Activated CD8-positive, alpha-beta T cell treated with anti-CD3 and anti-CD28 coated beads for 36 hours (primary cell): Measurements from ENCODE around the gene ME3. TPM values are rescaled to one million over a fixed set of nuclear protein-coding genes. Genes with fewer than 3 reads are reported as not detected.

ENCODE experiments used
- ATAC-seq: fragments of 200-7000 bp; cut with Tn5 transposase; one replicate; pipeline ENCODE4 v1.10.0; 2021; ENCODE audit warnings: mild to moderate bottlenecking, moderate library complexity
- CTCF ChIA-PET: fragments of 350-600 bp; sonication (Branson Sonifier 250); formaldehyde crosslinking; loops from one replicate; lab custom pipeline; 2021; ENCODE audit warnings: antibody characterized with exemption; lab: Charles Lee
- POLR2A ChIA-PET: fragments of 350-600 bp; sonication (Branson Sonifier 250); formaldehyde crosslinking; loops from one replicate; lab custom pipeline; 2021; ENCODE audit warnings: antibody characterized with exemption; lab: Charles Lee
- DNase-seq: peaks from one replicate; pipeline ENCODE4 v3.0.0-alpha.2; 2020
- H3K27ac Mint-ChIP-seq: one replicate; pipeline ENCODE4 v1.8.0; 2021; ENCODE audit warnings: mild to moderate bottlenecking, mixed read lengths
- H3K27me3 Mint-ChIP-seq: one replicate; pipeline ENCODE4 v1.8.0; 2021; ENCODE audit warnings: mixed read lengths
- H3K36me3 Mint-ChIP-seq: one replicate; pipeline ENCODE4 v1.8.0; 2021; ENCODE audit warnings: low read depth, mixed read lengths
- H3K4me1 Mint-ChIP-seq: one replicate; pipeline ENCODE4 v1.8.0; 2021; ENCODE audit warnings: low read depth, mixed read lengths
- H3K4me3 Mint-ChIP-seq: one replicate; pipeline ENCODE4 v1.8.0; 2021; ENCODE audit warnings: mild to moderate bottlenecking, moderate library complexity, mixed read lengths
- H3K9me3 Mint-ChIP-seq: one replicate; pipeline ENCODE4 v1.8.0; 2021; ENCODE audit warnings: mixed read lengths
- intact Hi-C: fragments of 100-400 bp; cut with micrococcal nuclease; formaldehyde crosslinking; loops from one replicate; pipeline ENCODE4 v1.10.0; 2022
- total RNA-seq, 2 experiments: library from RNA; stranded (reverse); gene quantifications; one replicate each; pipeline ENCODE4 v1.2.3, GENCODE V29; 2021
- TF ChIP-seq, protein P1 (sequence below): fragments of 200-600 bp; IDR thresholded peaks from one replicate; pipeline ENCODE4 v1.8.0; 2022; ENCODE audit warnings: antibody characterized with exemption, mild to moderate bottlenecking

Gene ME3
- total RNA-seq, 2 experiments from 2014 or later: 5.0 to 6.2 TPM

DNA sequence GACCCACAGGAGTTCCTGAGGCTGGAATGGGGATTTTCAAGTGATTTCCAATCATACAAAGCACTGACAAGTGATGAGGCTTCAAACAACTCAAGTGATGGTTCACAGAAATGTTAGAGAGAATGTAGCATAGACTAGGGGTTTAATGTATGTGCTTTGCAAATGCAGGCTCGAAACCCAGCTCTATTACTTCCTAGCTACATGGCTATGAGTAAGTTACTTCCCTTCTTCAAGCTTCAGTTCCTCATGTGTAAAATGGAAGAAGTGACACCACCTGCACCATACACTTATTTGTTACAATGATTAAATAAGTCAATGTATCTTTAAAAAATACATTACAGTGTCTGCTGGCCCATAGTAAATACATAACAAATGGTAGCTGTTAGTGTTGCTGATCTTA lies 158.0 kb downstream of the ME3 start:
- H3K27ac Mint-ChIP-seq: no peak overlapping the region
- H3K4me3 Mint-ChIP-seq: no peak overlapping the region
- no peaks in the 10 kb centered on the region for H3K9me3 Mint-ChIP-seq
- no peaks in the 10 kb centered on the region for H3K4me1 Mint-ChIP-seq
- POLR2A ChIA-PET: no interaction called here
- peaks cover 2% of the 10 kb centered on the region for H3K27me3 Mint-ChIP-seq
- ATAC-seq (no peak), DNase-seq (no peak)
- CTCF ChIA-PET: interaction anchor here (1.3 to 2.0 kb wide), 2 partner anchors 12 to 94 kb away, joined by 3 to 11 read pairs; no protein-coding TSS in a partner anchor
- intact Hi-C loops: no loop called here
- TF ChIP-seq, protein P1, sequence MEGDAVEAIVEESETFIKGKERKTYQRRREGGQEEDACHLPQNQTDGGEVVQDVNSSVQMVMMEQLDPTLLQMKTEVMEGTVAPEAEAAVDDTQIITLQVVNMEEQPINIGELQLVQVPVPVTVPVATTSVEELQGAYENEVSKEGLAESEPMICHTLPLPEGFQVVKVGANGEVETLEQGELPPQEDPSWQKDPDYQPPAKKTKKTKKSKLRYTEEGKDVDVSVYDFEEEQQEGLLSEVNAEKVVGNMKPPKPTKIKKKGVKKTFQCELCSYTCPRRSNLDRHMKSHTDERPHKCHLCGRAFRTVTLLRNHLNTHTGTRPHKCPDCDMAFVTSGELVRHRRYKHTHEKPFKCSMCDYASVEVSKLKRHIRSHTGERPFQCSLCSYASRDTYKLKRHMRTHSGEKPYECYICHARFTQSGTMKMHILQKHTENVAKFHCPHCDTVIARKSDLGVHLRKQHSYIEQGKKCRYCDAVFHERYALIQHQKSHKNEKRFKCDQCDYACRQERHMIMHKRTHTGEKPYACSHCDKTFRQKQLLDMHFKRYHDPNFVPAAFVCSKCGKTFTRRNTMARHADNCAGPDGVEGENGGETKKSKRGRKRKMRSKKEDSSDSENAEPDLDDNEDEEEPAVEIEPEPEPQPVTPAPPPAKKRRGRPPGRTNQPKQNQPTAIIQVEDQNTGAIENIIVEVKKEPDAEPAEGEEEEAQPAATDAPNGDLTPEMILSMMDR: no peak
- no peaks in the 10 kb centered on the region for H3K36me3 Mint-ChIP-seq

- intact Hi-C loops: no loop called here
- TF ChIP-seq, protein P1: no peak
- DNase-seq (no peak), ATAC-seq (no peak)
- Mint-ChIP-seq H3K9me3 (no peaks in the 10 kb centered on the region), H3K4me1 (no peaks in the 10 kb centered on the region), H3K4me3 (no peak overlapping the region), H3K27me3 (peaks cover 2% of the 10 kb centered on the region), H3K27ac (no peak overlapping the region), H3K36me3 (no peaks in the 10 kb centered on the region)
- CTCF ChIA-PET: interaction anchor here (1.1 to 1.3 kb wide), 2 partner anchors 13 to 19 kb away, joined by 3 read pairs; no protein-coding TSS in a partner anchor
- POLR2A ChIA-PET: no interaction called here
Observed at GRCh38 chr11:86513746-86514373, 158.6 kb downstream of the ME3 start.

DNA sequence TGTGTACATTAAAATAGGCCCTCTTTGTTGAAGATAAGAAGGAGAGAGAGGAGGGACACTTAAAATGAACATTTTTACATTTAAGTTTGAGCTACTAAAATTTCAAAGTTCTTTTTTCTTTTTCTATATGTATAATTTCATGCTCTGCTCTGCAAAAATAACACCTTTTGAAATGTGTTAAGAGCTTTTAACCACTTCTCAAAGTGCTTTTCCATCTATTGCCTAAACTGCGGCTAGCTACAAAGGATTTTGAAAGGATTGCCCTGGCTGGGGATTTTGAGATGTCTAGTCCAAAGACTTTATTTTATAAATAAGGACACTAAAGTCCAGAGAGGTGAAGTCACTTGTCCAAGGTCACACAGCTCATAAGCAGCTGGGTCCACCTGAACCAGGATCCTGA lies 159.3 kb downstream of the ME3 start:
- no peaks in the 10 kb centered on the region for H3K4me1 Mint-ChIP-seq
- no peaks in the 10 kb centered on the region for H3K9me3 Mint-ChIP-seq
- H3K4me3 Mint-ChIP-seq: no peak overlapping the region
- ATAC-seq: no peak
- intact Hi-C loops: no loop called here
- H3K27me3 Mint-ChIP-seq: peaks cover 2% of the 10 kb centered on the region
- TF ChIP-seq, protein P1: no peak
- no peak for DNase-seq
- no peak overlapping the region for H3K27ac Mint-ChIP-seq
- ChIA-PET CTCF (interaction anchor here (0.6 to 1.1 kb wide), 2 partner anchors 20 to 66 kb away, joined by 3 read pairs; no protein-coding TSS in a partner anchor), POLR2A (no interaction called here)
- no peaks in the 10 kb centered on the region for H3K36me3 Mint-ChIP-seq

GRCh38 chr11:86511086-86511551 lies 161.3 kb downstream of the ME3 start:
- ATAC-seq (peak; percentile 88), DNase-seq (no peak)
- H3K27me3 Mint-ChIP-seq: no peaks in the 10 kb centered on the region
- ChIA-PET CTCF (no interaction called here), POLR2A (no interaction called here)
- H3K27ac Mint-ChIP-seq: no peak overlapping the region
- no peaks in the 10 kb centered on the region for H3K9me3 Mint-ChIP-seq
- no peak overlapping the region for H3K4me3 Mint-ChIP-seq
- intact Hi-C loops: no loop called here
- H3K4me1 Mint-ChIP-seq: no peaks in the 10 kb centered on the region
- H3K36me3 Mint-ChIP-seq: no peaks in the 10 kb centered on the region
- TF ChIP-seq, protein P1: no peak

DNA sequence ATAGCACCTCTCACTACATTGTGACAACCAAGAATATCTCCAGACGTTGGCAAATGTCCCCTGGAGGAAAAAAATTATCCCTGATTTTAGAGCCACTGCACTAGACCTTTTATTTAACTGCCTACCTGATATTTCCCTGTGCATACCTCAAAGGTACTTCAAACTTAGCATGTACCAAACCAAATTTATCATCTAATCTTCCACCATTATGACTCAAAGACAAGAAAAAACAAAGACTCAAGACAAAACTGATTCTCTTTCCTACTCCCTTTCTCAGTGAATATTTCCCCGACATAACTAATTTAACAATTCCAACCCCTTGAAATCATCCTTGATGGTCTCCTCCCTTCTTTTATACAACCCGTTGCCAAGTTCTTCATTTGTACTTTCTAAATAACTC lies 161.7 kb downstream of the ME3 start:
- TF ChIP-seq, protein P1: no peak
- DNase-seq: no peak
- ATAC-seq: no peak
- Mint-ChIP-seq H3K27me3 (no peaks in the 10 kb centered on the region), H3K9me3 (no peaks in the 10 kb centered on the region), H3K4me1 (no peaks in the 10 kb centered on the region), H3K36me3 (no peaks in the 10 kb centered on the region), H3K4me3 (no peak overlapping the region), H3K27ac (no peak overlapping the region)
- intact Hi-C loops: no loop called here
- ChIA-PET POLR2A (no interaction called here), CTCF (no interaction called here)
